Measurements from ENCODE around the gene PRKACB. TPM values are rescaled to one million over a fixed set of nuclear protein-coding genes. Genes with fewer than 3 reads are reported as not detected.
A peak's percentile ranks its signal among the peaks of the same experiment; 100 is the strongest.

The PRKACB gene
- total RNA-seq, 1 donor from 2014 or later: 43.1 TPM

DNA sequence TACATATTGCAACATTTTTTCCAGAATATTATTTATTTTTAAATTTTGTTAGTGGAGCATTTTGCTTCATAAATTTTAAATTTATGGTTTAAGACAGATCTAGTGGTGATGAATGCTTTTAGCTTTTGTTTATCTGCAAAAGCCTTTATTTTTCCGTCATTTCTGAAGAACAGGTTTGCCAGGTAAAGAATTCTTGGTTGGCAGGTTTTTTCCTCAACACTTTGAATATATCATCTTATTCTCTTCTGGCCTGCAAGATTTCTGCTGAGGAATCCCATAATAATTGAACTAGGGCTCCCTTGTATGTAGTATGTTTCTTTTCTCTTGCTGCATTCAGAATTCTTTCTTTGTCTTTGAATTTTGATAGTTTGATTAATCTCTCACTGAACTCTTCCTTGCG, 106.6 kb downstream of the PRKACB start:
- no peaks in the 10 kb centered on the region for H3K27me3 Mint-ChIP-seq (ENCODE audit: low read depth)
- peaks cover 2% of the 10 kb centered on the region for H3K36me3 Mint-ChIP-seq (ENCODE audit: low read depth)
- DNase-seq (ENCODE audit: low spot score): no peak
- H3K27ac Mint-ChIP-seq (ENCODE audit: unreplicated experiment): no peak overlapping the region
- peaks cover 16% of the 10 kb centered on the region for H3K9me3 Mint-ChIP-seq (ENCODE audit: low read depth)
- H3K4me1 Mint-ChIP-seq (ENCODE audit: low read depth): peaks cover 40% of the 10 kb centered on the region
- TF ChIP-seq, protein P1, sequence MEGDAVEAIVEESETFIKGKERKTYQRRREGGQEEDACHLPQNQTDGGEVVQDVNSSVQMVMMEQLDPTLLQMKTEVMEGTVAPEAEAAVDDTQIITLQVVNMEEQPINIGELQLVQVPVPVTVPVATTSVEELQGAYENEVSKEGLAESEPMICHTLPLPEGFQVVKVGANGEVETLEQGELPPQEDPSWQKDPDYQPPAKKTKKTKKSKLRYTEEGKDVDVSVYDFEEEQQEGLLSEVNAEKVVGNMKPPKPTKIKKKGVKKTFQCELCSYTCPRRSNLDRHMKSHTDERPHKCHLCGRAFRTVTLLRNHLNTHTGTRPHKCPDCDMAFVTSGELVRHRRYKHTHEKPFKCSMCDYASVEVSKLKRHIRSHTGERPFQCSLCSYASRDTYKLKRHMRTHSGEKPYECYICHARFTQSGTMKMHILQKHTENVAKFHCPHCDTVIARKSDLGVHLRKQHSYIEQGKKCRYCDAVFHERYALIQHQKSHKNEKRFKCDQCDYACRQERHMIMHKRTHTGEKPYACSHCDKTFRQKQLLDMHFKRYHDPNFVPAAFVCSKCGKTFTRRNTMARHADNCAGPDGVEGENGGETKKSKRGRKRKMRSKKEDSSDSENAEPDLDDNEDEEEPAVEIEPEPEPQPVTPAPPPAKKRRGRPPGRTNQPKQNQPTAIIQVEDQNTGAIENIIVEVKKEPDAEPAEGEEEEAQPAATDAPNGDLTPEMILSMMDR (IDR thresholded peaks at IDR 0.05): no peak
- H3K4me3 Mint-ChIP-seq (ENCODE audit: unreplicated experiment): no peak overlapping the region

DNA sequence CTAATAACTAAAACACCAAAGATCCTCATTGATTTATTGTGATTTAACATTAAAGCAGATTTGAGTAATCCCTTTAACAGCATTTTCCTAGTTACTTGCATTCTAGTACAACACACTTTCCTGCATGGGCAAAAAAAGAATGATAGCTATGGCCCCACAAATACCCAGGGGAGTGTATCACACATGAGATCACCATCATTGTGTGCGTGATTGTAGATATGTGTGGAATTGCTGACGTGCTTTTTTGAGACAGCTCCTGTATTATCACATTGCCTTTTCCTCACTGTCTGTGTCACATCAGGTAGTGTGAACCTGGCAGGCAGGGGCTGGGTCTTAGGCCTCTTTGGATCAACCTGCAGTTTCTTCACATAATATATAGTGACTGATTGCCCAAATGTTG, 109.0 kb downstream of the PRKACB start:
- Mint-ChIP-seq H3K27me3 (ENCODE audit: low read depth) (no peaks in the 10 kb centered on the region), H3K27ac (ENCODE audit: unreplicated experiment) (peak overlapping the region; percentile 96), H3K4me3 (ENCODE audit: unreplicated experiment) (no peak overlapping the region), H3K9me3 (ENCODE audit: low read depth) (peaks cover 16% of the 10 kb centered on the region), H3K36me3 (ENCODE audit: low read depth) (peaks cover 2% of the 10 kb centered on the region), H3K4me1 (ENCODE audit: low read depth) (peaks cover 40% of the 10 kb centered on the region)
- TF ChIP-seq, protein P1 (IDR thresholded peaks at IDR 0.05): no peak
- DNase-seq (ENCODE audit: low spot score): no peak

DNA sequence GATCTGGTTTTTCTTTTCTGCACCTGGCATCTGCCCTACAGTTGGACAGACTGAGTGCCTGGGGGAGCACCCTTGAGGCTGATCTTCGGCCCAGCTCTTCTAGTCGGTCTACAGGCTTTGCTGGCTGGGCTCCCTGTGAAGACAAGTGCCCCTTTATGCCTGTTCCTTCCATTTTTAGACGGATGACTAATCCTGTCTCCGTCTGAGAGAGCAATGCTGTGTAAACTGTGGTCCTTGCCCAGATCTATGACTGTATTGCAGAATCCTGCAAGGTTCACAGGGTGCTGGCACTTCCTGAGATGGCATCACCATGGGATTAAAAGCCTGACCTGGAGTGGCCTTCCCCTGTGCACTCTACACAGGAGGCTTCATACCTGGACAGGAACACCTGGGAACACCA, 109.8 kb downstream of the PRKACB start:
- Mint-ChIP-seq H3K9me3 (ENCODE audit: low read depth) (peaks cover 16% of the 10 kb centered on the region), H3K4me1 (ENCODE audit: low read depth) (peaks cover 41% of the 10 kb centered on the region), H3K27me3 (ENCODE audit: low read depth) (no peaks in the 10 kb centered on the region), H3K36me3 (ENCODE audit: low read depth) (peaks cover 2% of the 10 kb centered on the region), H3K27ac (ENCODE audit: unreplicated experiment) (peak overlapping the region; percentile 96), H3K4me3 (ENCODE audit: unreplicated experiment) (no peak overlapping the region)
- DNase-seq (ENCODE audit: low spot score): no peak
- TF ChIP-seq, protein P1 (IDR thresholded peaks at IDR 0.05): no peak

DNA sequence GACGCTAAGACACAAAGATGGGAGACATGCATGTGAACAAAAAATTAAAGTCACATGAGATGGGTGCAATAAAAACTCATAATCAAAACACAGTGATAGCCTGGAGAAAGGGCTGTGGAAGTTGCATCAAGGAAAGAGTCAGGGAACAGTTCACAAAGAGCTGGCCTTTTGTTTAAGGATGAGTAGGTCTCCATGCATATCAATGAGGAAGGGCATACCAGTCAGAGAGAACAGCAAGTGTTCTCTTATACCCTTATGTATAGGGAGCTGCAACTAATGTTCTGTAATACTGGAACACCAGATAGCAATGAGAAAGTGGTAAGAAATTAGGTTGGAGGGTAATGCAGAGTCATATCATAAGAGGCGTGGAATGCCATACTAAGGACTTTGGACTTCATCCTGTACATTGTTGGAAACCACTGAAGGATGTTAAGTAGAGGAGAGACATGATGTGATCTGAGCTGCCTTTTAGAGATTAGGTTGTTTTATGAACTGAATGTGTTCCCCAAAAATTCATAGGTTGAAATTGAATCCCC, 110.7 kb downstream of the PRKACB start:
- Mint-ChIP-seq H3K4me1 (ENCODE audit: low read depth) (peaks cover 41% of the 10 kb centered on the region), H3K36me3 (ENCODE audit: low read depth) (peaks cover 2% of the 10 kb centered on the region), H3K27ac (ENCODE audit: unreplicated experiment) (peak overlapping the region; percentile 96)

DNA sequence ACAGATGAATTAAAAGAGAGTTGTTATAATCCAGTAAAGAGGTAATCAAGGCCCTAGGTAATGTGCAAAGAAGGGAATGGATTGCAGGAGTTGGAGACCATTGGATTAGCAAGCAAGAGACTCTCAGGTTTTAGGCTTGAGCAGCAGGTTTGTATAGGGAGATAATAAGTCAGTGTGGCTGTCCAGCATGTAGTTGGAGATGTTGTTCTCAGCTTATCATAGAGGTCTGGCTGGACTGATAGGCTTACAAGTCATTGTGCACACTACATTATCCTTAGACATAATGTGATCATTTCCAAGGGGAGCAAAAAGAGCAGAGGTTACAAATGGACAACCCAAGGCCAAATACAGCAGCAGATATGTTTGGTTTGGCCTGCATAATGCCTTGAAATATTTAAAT, 111.5 kb downstream of the PRKACB start:
- Mint-ChIP-seq H3K9me3 (ENCODE audit: low read depth) (peaks cover 4% of the 10 kb centered on the region), H3K4me1 (ENCODE audit: low read depth) (peaks cover 41% of the 10 kb centered on the region), H3K27me3 (ENCODE audit: low read depth) (no peaks in the 10 kb centered on the region), H3K27ac (ENCODE audit: unreplicated experiment) (peak overlapping the region; percentile 34), H3K4me3 (ENCODE audit: unreplicated experiment) (no peak overlapping the region), H3K36me3 (ENCODE audit: low read depth) (peaks cover 2% of the 10 kb centered on the region)
- TF ChIP-seq, protein P1 (IDR thresholded peaks at IDR 0.05): no peak
- no peak for DNase-seq (ENCODE audit: low spot score)

More for the DNA sequence above, 110.7 kb downstream of the PRKACB start:
- Mint-ChIP-seq H3K4me3 (ENCODE audit: unreplicated experiment) (no peak overlapping the region), H3K27me3 (ENCODE audit: low read depth) (no peaks in the 10 kb centered on the region), H3K9me3 (ENCODE audit: low read depth) (peaks cover 12% of the 10 kb centered on the region)
- DNase-seq (ENCODE audit: low spot score): no peak
- TF ChIP-seq, protein P1 (IDR thresholded peaks at IDR 0.05): no peak
